Retinal pigment epithelial cell (primary cell): Measurements from ENCODE around the gene GPR160.

Experiments used
- DNase-seq: peaks from one replicate; pipeline ENCODE4 v3.0.0-alpha.2; 2010; ENCODE audit warnings: low read depth
- H3K4me3 ChIP-seq: 2 replicates; pipeline ENCODE4 v1.5.1; 2011; ENCODE audit warnings: mild to moderate bottlenecking, low read length, control low read depth, moderate library complexity
- TF ChIP-seq, protein P1 (sequence below): conservative IDR thresholded peaks from 2 replicates; pipeline ENCODE4 v1.5.1; 2011; ENCODE audit warnings: low read depth, low read length, control low read depth, inconsistent platforms

Gene GPR160

DNA sequence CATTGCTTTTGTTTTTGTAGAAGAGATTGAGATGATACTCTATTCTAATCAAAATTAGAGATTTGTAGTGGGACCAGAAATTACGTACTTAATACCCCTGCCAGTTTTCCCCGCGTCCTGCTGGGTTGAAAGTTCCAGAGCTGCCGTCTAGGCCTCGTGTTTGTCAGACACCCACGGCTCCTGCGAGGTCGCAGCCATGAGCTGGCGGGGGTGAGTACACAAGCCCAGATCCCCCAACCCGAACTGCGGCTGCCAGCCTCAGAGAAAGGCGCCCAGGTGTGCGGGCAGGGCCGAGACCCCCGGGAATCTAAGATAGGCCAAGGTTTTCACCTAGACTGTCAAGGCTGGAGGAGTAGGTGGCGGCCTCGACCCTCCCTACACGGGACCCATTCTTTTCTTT lies 26.3 kb downstream of the GPR160 start:
- DNase-seq = no peak
- no peak overlapping the region for H3K4me3 ChIP-seq
- TF ChIP-seq, protein P1, sequence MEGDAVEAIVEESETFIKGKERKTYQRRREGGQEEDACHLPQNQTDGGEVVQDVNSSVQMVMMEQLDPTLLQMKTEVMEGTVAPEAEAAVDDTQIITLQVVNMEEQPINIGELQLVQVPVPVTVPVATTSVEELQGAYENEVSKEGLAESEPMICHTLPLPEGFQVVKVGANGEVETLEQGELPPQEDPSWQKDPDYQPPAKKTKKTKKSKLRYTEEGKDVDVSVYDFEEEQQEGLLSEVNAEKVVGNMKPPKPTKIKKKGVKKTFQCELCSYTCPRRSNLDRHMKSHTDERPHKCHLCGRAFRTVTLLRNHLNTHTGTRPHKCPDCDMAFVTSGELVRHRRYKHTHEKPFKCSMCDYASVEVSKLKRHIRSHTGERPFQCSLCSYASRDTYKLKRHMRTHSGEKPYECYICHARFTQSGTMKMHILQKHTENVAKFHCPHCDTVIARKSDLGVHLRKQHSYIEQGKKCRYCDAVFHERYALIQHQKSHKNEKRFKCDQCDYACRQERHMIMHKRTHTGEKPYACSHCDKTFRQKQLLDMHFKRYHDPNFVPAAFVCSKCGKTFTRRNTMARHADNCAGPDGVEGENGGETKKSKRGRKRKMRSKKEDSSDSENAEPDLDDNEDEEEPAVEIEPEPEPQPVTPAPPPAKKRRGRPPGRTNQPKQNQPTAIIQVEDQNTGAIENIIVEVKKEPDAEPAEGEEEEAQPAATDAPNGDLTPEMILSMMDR = no peak

DNA sequence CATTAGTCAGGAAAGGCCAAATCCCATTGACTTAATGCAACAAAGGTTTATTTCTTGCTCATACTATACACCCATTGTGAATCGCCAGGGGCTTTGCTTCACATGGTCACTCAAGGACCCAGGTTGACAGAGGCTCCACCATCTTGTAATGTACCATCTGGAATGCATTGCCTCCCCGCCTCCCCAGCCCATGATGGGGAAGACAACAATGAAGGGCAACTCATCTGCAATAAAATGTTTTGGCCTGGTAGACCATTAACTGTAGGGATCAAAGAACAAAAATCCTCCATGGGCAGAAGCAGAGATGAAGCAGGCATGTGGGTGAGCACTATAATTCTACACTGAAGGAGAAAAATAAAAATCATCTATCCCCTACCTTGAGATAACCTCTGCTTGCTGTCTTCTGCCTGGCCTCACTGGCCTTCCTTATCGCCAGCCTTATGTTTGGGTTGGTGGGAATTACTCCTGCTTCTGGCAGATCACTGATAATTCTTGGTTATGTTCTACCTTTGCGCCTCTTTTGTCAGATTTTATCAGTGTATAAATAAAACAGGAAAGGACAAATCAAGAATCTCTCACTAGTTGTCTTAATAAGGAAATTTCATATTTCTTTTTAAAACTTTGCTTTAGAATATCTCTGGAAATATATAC lies 37.8 kb downstream of the GPR160 start:
- TF ChIP-seq, protein P1 = no peak
- H3K4me3 ChIP-seq = no peak overlapping the region
- DNase-seq = no peak

DNA sequence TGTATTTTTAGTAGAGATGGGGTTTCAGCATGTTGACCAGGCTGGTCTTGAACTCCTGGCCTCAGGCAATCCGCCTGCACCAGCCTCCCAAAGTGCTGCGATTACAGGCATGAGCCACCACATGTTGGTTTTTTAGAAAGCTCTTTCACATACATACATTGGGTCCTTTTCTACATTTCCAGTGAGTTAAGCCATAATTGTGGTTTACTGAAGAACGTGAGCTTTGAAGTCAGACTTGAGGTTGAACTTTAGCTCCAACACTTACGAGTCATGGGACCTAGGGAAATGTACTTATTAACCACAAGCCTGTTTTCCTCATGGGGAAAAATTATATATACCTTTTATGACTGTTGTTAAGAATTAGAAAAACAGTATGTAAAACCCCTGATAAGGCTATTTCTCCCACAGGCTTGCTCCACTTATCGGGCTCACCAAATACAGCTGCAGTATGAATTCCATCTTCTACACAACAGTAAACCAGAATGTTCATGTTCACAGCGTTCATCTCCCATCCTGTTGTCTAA lies 39.0 kb downstream of the GPR160 start:
- peak; percentile 12 for DNase-seq
- TF ChIP-seq, protein P1 = no peak
- H3K4me3 ChIP-seq = no peak overlapping the region

DNA sequence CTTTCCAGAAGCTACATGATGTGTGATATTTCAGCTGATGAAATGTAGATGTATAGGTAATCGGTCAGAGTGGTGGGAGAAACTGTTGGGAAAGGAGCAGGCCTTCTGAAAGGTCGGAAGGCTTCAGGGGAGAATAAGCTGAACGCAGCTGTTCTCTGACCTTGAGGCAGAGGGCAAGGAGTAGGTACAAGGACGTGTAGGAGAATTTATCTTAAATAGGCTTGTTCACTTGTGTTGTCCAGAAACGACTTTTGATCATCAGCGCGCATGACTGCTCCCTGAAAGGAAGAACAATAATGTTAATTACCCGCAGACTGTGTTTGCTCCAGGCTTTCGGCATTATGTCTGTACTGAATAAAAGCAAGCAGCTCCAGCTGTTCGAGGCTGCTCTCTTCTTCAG lies 39.6 kb downstream of the GPR160 start:
- H3K4me3 ChIP-seq = no peak overlapping the region
- TF ChIP-seq, protein P1 = no peak
- DNase-seq = no peak

DNA sequence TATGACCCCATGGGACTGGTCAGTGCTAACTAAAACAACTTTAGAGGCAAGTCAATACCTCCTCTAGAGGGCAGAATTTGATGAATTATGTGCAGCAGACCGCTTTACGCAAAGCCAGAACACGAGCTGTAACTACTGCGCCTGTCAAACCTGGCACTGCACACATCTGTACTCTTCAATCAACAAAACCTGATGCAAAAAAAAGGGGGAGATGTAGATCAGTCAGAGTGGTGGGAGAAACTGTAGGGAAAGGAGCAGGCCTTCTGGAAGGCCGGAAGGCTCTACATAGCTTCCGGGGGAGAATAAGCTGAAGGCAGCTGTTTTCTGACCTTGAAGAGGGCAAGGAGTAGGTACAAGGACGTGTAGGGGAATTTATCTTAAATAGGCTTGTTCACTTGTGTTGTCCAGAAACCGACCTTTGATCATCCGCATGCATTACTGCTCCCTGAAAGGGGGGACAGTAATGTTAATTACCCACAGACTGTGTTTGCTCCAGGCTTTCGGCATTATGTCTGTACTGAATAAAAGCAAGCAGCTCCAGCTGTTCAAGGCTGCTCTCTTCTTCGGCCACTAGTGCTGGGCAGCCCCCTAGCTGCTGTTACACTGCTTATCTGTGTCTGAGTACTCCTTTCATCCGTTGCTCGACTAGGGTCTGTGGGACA lies 41.0 kb downstream of the GPR160 start:
- DNase-seq = no peak
- H3K4me3 ChIP-seq = no peak overlapping the region
- TF ChIP-seq, protein P1 = no peak

DNA sequence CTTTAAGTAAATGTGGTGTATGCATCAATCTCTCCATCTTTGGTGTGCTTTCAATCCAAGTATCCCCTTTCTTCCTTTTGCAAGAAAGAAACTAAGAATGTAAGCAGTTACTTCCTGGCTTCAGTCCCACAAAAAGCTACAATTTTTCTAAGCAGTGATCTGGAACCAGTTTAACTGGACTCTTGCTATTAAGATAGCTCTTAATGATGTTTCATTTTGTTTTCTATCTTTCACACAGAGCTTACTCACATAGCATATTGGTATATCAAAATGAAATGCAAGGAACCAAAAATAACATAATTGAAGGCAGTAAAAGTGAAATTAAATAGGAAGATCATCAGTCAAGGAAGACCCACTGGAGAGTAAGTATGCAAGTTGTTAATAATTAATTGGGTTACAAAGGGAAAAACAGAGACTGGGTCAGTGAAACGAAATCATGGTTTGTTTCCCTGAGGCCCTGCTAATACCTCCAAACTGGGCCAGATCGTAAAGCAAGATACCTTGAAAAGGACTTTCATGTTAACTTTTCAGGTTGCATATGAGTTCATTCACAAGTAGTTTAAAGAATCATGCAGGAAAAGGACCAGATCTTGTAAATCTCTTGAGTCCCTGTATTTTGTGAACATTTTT lies 41.9 kb downstream of the GPR160 start:
- H3K4me3 ChIP-seq = no peak overlapping the region
- no peak for DNase-seq
- TF ChIP-seq, protein P1 = no peak
